Anterior cingulate cortex (tissue), 58 donors: Measurements from ENCODE around the gene NPHP3.
"Not testable (repeated sequence)": the region's sequence is repeated elsewhere in the genome, so short reads cannot be mapped to it uniquely, and the experiment has no call there.

Source experiments
- DNase-seq, 58 donors: peaks; one replicate each; lab custom pipeline; 2025; lab: John Stamatoyannopoulos, UW

Gene NPHP3, protein sequence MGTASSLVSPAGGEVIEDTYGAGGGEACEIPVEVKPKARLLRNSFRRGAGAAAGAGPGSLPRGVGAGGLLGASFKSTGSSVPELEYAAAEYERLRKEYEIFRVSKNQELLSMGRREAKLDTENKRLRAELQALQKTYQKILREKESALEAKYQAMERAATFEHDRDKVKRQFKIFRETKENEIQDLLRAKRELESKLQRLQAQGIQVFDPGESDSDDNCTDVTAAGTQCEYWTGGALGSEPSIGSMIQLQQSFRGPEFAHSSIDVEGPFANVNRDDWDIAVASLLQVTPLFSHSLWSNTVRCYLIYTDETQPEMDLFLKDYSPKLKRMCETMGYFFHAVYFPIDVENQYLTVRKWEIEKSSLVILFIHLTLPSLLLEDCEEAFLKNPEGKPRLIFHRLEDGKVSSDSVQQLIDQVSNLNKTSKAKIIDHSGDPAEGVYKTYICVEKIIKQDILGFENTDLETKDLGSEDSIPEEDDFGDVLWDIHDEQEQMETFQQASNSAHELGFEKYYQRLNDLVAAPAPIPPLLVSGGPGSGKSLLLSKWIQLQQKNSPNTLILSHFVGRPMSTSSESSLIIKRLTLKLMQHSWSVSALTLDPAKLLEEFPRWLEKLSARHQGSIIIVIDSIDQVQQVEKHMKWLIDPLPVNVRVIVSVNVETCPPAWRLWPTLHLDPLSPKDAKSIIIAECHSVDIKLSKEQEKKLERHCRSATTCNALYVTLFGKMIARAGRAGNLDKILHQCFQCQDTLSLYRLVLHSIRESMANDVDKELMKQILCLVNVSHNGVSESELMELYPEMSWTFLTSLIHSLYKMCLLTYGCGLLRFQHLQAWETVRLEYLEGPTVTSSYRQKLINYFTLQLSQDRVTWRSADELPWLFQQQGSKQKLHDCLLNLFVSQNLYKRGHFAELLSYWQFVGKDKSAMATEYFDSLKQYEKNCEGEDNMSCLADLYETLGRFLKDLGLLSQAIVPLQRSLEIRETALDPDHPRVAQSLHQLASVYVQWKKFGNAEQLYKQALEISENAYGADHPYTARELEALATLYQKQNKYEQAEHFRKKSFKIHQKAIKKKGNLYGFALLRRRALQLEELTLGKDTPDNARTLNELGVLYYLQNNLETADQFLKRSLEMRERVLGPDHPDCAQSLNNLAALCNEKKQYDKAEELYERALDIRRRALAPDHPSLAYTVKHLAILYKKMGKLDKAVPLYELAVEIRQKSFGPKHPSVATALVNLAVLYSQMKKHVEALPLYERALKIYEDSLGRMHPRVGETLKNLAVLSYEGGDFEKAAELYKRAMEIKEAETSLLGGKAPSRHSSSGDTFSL (N-terminal part only)

DNA sequence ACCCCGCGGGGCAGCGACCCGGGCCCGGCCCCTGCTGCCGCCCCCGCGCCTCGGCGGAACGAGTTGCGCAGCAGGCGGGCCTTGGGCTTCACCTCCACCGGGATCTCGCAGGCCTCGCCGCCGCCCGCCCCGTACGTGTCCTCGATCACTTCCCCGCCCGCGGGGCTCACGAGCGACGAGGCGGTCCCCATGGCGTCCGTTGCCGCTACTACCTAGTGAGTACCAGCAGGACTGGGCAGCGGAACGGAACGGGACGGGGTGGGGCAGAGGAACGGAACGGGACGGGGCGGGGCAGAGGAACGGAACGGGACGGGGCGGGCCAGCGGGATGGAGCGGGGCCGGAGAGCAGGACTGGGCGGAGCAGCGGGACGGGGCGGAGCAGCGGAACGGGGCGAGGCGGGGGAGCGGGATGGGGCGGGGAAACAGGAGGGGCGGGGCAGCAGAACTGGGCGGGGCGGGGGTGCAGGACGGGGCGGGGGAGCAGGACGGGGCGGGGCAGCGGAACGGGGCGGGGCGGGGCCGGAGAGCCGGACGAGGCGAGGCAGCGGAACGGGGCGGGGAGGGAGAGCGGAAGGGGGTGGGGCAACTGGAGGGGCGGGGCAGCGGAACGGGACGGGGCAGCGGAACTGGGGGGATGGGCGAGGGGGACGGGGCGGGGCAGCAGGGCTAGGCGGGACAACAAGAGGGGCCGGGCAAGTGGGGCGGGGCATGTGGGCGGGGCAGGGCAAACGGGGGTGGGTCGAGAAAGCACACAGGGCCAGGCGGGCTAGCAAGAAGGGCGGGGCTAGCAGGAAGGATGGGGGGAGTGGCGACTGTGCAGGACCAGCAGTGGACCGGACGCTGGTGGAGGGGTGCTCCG is at the start of gene NPHP3:
TSS of gene NPHP3 (minus strand) at position 245 of the 859 bp plus-strand sequence. CDS start at position 191, 54 bp downstream.
- peak; percentile 80 to 100 (median 98) for DNase-seq

DNA sequence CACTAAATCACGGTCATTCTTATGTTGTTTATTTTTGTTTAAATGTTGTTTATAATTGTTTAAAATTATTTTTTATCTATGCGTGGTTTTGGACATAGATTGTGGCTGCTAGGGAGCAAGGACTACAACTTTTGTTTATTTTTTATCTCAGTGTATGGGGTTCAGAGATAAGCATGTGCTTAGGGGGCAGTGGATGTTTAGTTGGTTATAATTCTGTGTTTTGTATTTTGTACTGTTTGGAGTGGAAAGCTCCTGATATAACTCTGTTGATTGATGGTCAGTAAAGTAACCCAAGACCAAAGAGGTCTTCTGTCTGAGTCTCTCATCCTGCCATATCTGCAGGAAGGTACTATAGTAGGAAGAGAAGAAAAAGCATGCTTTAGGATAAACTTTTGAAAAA is 36.5 kb upstream of the NPHP3 start:
- no peak for DNase-seq

DNA sequence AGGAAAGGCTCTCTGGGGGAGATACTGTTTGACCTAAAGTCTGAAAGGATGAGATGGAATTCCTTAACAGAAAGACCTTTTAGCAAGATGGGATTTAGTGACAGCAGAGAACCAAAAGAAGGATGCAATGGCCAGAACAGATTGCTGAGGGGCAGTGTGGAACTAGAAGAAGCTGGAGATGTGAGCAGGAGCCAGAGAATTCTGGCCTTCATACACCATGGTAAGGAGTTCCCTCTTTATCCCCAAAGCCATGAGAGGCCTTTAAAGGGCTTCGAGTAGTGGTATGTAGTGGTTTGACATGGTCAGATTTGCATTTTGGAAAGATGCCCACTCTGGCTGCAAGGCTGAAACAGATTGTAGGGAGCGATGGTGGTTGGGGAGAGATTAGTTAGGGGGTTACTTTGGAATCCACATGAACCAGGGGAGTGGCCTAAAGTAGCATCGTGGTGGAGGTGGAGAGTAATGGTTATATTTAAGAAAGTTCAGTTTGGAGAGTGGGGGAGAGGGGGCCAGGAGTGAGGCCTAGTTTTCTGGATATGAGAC is 34.0 kb upstream of the NPHP3 start:
- no peak for DNase-seq

DNA sequence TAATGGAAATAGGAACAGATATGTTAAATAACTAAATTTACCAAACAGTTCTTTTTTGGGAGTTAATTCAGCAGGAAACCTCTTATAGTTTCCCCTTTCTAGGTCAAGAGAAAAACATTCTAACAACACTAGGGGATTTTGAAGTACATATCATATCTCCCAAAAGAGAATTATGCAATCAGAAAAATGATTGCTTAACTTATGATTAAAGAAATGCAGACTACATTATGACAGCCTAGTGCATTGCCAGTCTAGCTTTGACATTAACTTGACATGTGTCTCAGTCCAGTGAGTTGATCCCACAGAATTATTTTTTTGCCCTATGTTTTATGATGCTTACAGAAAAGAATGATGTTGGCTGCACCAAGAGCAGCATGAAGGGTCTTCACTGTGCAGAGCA is 31.7 kb upstream of the NPHP3 start:
- DNase-seq, result no peak

DNA sequence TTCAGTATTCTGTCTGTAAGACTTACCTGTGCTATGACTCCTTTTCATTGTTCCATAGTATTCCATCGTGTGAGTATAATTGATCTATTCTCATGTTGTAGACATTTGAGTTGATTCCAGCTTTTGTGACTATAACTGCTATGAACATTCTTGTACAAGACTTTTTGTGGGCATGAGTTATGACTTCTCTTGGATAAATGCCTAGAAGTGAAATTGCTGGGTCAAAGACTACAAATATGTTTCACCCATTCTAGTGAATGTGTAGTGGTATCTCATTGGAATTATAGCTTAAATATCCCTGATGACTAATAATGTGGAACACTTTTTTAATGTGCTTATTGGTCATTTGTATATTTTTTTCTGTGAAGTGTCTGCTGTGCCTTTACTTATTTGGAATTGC is 27.6 kb upstream of the NPHP3 start:
- no peak for DNase-seq

DNA sequence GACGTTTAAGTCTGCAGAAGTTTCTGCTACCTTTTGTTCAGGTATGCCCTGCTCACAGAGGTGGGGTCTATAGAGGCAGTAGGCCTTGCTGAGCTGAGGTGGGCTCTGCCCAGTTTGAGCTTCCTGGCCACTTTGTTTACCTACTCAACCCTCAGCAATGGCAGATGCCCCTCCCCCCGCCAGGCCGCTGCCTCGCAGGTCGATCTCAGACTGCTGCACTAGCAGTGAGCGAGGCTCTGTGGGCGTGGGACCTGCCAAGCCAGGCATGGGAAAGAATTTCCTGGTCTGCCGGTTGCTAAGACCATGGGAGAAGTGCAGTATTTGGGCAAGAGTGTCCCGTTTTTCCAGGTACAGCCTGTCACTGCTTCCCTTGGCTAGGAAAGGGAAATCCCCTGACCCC is 24.5 kb upstream of the NPHP3 start:
- not testable (repeated sequence) for DNase-seq

DNA sequence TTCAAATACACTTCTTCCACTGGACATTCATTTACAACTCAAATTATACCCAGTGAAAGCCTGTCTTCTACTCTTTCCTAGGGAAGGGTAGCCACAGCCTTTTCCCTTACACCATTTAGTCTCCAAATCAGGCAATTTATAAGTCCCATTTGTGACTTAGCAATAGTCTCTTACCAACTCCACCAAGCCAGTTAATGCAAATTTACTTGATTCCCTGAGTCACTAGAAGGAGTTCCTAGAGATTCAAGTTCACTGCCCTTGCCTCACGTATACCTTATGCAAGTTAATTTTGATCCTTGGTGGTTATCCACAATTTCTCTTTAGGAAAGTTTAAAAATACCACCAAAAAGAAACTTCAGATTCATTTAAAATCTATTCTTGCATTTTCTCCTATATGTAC is 16.1 kb upstream of the NPHP3 start:
- DNase-seq, result no peak

DNA sequence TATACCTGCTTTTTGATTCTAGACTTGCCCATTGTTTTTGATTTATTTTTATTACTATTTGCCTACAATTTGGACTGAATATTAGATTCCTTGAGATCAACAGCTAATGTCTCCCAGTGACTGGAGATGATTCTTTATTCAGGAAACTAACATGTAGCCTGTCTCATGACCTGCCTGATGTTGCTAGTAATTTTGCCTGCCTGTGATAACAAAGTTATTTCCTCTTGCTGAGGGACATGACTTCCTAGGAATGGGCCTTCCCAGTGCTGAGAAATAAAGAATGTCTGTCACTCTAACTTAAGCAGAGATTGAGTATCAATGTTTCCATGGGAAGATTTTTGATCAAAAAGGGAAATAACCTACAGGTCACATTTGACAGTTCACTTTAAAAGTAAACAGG is 13.4 kb upstream of the NPHP3 start:
- DNase-seq, result no peak

DNA sequence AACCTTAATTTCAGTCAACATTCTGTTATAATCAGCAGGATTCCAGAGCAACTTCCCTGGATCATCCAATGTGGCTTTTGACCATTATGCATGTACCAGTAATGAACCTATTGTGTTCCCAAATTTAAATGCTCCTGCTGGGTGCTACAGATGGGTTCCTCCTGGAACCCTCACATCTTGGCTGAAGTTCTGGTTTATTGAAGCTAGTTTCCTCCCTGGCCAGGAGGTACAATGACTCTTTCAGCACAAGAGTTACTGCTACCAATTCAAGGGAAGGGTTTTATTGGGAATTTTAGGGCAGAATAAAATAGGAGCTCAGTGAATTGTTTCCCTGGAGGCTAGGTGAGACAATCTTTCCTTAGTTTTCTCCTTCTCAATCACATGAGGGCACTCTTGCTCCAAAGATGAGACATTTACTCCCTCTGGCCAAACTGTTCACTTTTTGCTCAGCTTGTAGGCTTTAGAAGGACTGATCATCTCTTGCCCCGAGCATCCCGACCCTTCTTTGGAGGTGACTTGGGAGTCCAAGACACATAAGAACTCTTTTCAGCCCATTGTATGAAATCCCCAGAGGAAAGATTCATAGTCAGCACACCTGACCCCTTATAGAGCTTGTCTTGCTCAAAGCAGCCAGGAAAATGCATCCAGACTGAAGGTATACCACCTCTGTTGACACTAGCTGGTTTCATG is 8.8 kb upstream of the NPHP3 start:
- DNase-seq, result peak in 12 of 58 donors; percentile 2 to 69 (median 10)

DNA sequence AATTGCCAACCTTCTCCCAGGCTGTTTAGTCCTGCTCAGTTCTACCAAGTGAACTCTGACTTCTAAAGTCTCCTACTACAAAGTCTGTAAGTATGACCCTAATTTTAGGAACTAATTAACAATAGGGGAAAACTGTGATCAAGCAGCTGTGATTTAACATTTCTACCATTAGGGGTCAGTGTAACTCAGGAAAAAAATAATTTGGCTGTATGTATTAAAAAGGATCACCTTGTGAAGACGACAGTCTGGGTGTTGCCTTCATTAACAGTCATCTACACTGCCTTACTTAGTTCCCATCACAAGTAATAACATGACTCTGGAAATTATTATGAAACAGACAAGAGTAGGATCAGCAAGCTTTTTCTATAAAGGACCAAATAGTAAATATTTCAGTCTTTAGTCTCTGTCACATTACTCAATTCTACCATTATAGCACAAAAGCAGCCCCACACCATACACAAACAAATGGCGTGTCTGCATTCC is 4.2 kb upstream of the NPHP3 start:
- peak in 1 of 58 donors; percentile 10 for DNase-seq

DNA sequence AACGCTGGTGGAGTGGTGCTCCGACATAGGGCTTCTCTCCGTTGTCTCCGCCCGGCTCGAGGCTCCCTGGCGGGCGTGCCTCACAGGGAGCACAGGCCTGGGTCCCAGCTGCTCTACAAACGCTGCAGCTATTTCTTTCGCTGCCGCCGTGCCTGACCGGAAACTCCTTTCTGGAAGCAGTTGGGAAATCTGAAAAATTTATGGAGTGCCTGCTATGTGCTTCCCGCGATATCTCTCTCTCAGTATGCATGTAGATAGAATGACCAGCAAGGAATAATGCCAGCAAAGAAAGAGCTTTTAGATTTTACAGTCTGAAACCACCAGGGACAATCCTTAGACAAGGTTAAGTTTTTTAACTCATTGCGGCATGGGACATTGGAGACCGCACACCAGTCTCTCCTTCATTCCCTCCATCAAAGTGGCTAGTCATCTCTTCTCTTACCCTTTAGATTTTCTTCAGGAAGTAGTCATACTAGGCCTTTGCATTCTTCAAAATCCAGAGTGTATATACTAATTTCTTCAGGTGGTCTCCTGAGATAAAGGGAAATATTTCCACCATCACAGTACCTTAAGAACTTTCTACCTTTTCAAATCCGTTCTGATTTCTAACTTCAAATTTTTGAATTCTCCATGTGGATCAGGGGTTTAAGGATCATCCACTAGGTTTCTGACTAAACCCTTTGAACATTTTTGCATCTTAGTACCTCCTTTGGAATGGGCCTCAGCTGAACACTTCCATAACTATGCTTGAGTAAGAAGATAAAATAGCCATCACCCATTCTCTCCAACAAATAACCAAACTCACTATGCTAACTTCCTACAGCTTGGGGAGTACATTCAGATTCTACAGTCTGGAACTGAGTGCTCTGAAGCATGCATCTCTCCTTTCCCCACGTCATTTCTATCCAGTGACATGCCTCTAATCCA is 1.1 kb upstream of the NPHP3 start:
- no peak for DNase-seq

DNA sequence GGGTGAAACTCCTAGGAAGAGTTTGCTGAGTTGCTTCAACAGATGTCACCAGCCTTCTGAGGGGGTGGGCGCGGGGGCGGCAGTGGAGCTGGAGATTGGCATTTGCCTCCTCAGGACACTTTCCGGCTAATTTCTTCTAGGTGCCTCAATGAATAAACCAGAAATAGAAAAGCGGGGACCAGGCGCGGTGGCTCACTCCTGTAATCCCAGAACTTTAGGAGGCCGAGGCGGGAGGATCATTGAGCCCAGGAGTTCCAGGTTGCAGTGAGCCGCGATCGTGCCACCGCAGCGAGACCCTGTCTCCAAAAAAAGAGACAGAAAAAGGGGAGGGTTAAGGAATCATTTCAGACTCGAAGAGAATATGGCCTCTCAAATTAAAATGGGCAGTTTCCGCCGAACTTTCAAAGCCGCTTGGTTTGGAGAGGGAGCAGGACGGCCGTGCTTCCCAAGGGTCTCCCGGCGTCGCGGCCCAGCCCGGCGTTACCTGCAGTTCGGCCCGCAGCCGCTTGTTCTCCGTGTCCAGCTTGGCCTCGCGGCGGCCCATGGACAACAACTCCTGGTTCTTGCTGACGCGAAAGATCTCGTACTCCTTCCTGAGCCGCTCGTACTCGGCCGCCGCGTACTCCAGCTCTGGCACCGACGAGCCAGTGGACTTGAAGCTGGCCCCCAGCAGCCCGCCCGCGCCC is 587 bp downstream of the NPHP3 start:
- peak in 33 of 58 donors; percentile 4 to 82 (median 63) for DNase-seq

DNA sequence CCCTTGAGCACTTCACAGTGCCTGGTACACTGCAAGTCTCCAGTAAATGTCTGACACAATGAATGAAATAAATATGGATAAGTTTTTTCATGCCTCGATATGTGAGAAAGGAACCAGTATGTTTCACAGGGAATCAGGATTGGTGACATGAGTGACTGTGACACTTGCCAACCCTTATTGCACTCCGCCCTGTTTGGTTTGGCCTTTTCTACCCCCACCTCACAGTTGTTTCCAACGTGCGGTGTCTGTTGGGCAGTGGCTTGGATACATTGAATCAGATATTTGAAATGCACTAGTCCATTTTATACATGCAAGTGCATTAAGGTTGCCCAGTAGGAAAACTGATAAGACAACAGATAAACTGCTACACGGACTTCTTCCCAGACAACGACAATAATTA is 2.0 kb downstream of the NPHP3 start:
- DNase-seq, result no peak

DNA sequence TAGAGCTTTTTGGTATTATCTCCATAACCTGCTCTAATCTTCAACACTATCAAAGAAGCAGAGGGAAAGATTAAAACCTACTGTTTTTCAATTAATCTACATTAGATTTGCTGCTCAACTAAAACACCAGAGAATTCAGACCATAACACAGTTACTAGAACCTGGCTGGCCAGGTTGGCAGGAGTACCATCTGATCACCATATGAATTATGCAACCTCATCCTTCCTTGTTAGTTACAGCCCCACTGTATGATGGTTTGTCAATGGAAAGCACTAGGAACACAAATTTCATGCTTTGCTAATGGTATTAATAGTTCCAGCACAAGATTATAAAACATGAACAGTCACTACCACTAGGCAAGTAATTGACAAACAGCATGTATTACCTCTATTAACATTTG is 5.8 kb downstream of the NPHP3 start:
- no peak for DNase-seq

DNA sequence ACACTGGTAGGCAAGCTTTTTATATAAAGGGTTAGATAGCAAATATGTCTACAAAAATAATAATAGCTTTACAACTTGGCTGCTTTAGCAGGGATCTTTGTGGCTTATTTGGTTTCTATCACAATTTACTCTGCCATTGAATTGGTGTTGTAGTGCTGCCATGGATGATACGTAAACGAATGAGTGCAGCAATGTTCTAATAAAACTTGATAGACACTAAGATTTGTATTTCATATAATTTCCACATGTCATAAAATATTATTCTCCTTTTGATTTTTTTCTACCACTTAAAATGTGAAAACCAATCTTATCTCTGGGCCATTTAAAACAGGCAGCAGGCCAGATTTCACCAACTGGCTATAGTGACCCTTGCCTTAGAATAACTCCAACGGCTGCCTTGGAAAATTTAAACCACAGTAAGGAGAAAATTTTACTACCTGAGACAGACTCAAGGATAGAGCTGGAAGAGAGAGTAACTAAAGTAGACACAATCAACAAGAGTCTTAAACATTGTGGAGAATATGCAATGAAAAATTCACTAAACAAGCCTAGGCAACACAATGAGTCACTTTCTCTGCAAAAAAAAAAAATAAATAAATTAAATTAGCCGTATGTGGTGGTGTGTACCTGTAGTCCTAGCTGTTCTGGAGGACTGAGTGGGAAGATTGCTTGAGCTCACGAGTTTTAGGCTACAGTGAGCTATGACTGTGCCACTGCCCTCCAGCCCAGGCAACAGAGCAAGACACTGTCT is 8.1 kb downstream of the NPHP3 start:
- DNase-seq, result no peak

DNA sequence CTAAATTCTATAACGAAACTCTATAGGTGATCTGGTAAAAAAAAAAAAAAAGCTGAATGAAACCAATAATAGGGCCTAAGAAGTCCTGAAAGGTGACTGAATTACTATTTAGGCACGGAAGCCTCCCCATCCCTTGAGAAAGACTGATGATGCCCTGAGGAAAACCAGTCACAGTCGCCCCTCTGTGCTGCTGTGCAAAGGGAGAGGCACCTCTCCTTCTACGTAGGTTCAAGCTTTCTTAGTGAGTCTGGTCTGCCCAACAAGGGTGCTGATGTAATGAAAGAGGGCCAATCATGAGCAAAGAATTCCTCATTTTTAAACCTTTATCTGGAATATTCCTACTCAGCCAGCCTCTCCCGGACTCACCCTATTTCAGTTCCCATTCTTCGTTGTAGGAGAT is 11.9 kb downstream of the NPHP3 start:
- DNase-seq, result no peak
